Measurements from ENCODE around the gene INO80E.

Gene INO80E

GRCh38 chr16:29975811-29976511, 20.1 kb upstream of the INO80E start:
- DNase-seq = no peak

- DNase-seq = no peak
Measured at GRCh38 chr16:29977063-29977825, 18.8 kb upstream of the INO80E start.

GRCh38 chr16:29978081-29978480, 18.0 kb upstream of the INO80E start:
- no peak for DNase-seq

GRCh38 chr16:29978564-29979270, 17.3 kb upstream of the INO80E start:
- no peak for DNase-seq

- no peak for DNase-seq
Measured at GRCh38 chr16:29982560-29983419, 13.3 kb upstream of the INO80E start.

- no peak for DNase-seq
Measured at GRCh38 chr16:29983420-29984136, 12.5 kb upstream of the INO80E start.

- DNase-seq = no peak
Measured at GRCh38 chr16:29984137-29984763, 11.8 kb upstream of the INO80E start.

GRCh38 chr16:29984764-29985147, 11.3 kb upstream of the INO80E start:
- no peak for DNase-seq

GRCh38 chr16:29985271-29985811, 10.7 kb upstream of the INO80E start:
- no peak for DNase-seq

- DNase-seq = no peak
Measured at GRCh38 chr16:29986231-29986630, 9.8 kb upstream of the INO80E start.

GRCh38 chr16:29986931-29987330, 9.1 kb upstream of the INO80E start:
- no peak for DNase-seq

GRCh38 chr16:29987371-29988085, 8.5 kb upstream of the INO80E start:
- DNase-seq = no peak

- DNase-seq = no peak
Measured at GRCh38 chr16:29988346-29989075, 7.5 kb upstream of the INO80E start.

- no peak for DNase-seq
Measured at GRCh38 chr16:29989111-29989858, 6.8 kb upstream of the INO80E start.

- DNase-seq = no peak
Measured at GRCh38 chr16:29990034-29990433, 6.0 kb upstream of the INO80E start.

GRCh38 chr16:29990883-29991570, 5.0 kb upstream of the INO80E start:
- no peak for DNase-seq

- DNase-seq = no peak
Measured at GRCh38 chr16:29991571-29991904, 4.5 kb upstream of the INO80E start.

- no peak for DNase-seq
Measured at GRCh38 chr16:29992344-29992967, 3.6 kb upstream of the INO80E start.
